Measurements from ENCODE around the gene DCLK2. TPM values are rescaled to one million over a fixed set of nuclear protein-coding genes. Genes with fewer than 3 reads are reported as not detected.

DCLK2 gene
- polyA plus RNA-seq, 1 donor from 2014 or later, result 134 TPM

GRCh38 chr4:150135134-150135772, 57.0 kb downstream of the DCLK2 start:
- H3F3A ChIP-seq (ENCODE audit: insufficient read depth, low read length, poor library complexity, severe bottlenecking), result no peaks in the 10 kb centered on the region
- H3K27me3 ChIP-seq (ENCODE audit: insufficient read depth, low read depth, low read length), result no peaks in the 10 kb centered on the region
- no peak overlapping the region for H2AFZ ChIP-seq (ENCODE audit: low read depth, low read length)
- no peaks in the 10 kb centered on the region for H3K36me3 ChIP-seq (ENCODE audit: insufficient read depth, low read length)
- no peak for TF ChIP-seq REST (IDR thresholded peaks at IDR 0.05; ENCODE audit: borderline replicate concordance)
- no peak for TF ChIP-seq CTCF (IDR thresholded peaks at IDR 0.05; ENCODE audit: poor library complexity, severe bottlenecking)
- no peak for TF ChIP-seq RAD21 (conservative IDR thresholded peaks at IDR 0.05)
- no peak for TF ChIP-seq SMC3 (conservative IDR thresholded peaks at IDR 0.05; ENCODE audit: poor library complexity)
- TF ChIP-seq TAF1 (IDR thresholded peaks at IDR 0.05; ENCODE audit: low read depth), result no peak
- no peak for TF ChIP-seq POLR2AphosphoS5 (IDR thresholded peaks at IDR 0.05)
- TF ChIP-seq MXI1 (conservative IDR thresholded peaks at IDR 0.05; ENCODE audit: poor library complexity, severe bottlenecking), result no peak
- H4K20me1 ChIP-seq (ENCODE audit: insufficient read depth), result no peaks in the 10 kb centered on the region
- H3K9ac ChIP-seq (ENCODE audit: low read length), result no peak overlapping the region
- H3K9me3 ChIP-seq (ENCODE audit: low read length), result no peaks in the 10 kb centered on the region
- H3K4me2 ChIP-seq (ENCODE audit: low read length), result no peak overlapping the region
- no peak overlapping the region for H3K27ac ChIP-seq (ENCODE audit: low read length)
- no peaks in the 10 kb centered on the region for H3K9me2 ChIP-seq (ENCODE audit: insufficient read depth, low read length)
- no peak overlapping the region for H3K4me3 ChIP-seq (ENCODE audit: low read length)
- H3K79me2 ChIP-seq (replicated peaks; ENCODE audit: insufficient read depth, low read length), result peaks cover 31% of the 10 kb centered on the region

- Histone ChIP-seq H3K27ac (ENCODE audit: low read length) (no peak overlapping the region), H3K9me2 (ENCODE audit: insufficient read depth, low read length) (no peaks in the 10 kb centered on the region), H3K9me3 (ENCODE audit: low read length) (no peaks in the 10 kb centered on the region), H3K36me3 (ENCODE audit: insufficient read depth, low read length) (no peaks in the 10 kb centered on the region), H4K20me1 (ENCODE audit: insufficient read depth) (no peaks in the 10 kb centered on the region), H3K4me2 (ENCODE audit: low read length) (no peak overlapping the region), H3K9ac (ENCODE audit: low read length) (no peak overlapping the region), H3F3A (ENCODE audit: insufficient read depth, low read length, poor library complexity, severe bottlenecking) (no peaks in the 10 kb centered on the region), H2AFZ (ENCODE audit: low read depth, low read length) (no peak overlapping the region), H3K4me3 (ENCODE audit: low read length) (no peak overlapping the region), H3K27me3 (ENCODE audit: insufficient read depth, low read depth, low read length) (no peaks in the 10 kb centered on the region), H3K79me2 (replicated peaks; ENCODE audit: insufficient read depth, low read length) (peaks cover 36% of the 10 kb centered on the region)
- no peak for TF ChIP-seq SMC3 (conservative IDR thresholded peaks at IDR 0.05; ENCODE audit: poor library complexity)
- TF ChIP-seq EP300 (conservative IDR thresholded peaks at IDR 0.05; ENCODE audit: poor library complexity, severe bottlenecking), result no peak
- TF ChIP-seq CTCF (IDR thresholded peaks at IDR 0.05; ENCODE audit: poor library complexity, severe bottlenecking), result no peak
- TF ChIP-seq TAF1 (IDR thresholded peaks at IDR 0.05; ENCODE audit: low read depth), result no peak
- TF ChIP-seq MXI1 (conservative IDR thresholded peaks at IDR 0.05; ENCODE audit: poor library complexity, severe bottlenecking), result no peak
- TF ChIP-seq REST (IDR thresholded peaks at IDR 0.05; ENCODE audit: borderline replicate concordance), result no peak
- TF ChIP-seq RAD21 (conservative IDR thresholded peaks at IDR 0.05), result no peak
Measured at GRCh38 chr4:150136036-150136435, 57.8 kb downstream of the DCLK2 start.
